ENCODE results near the gene COG5. TPM values are rescaled to one million over a fixed set of nuclear protein-coding genes. Genes with fewer than 3 reads are reported as not detected.

Gene COG5
- total RNA-seq, 1 donor from 2014 or later, result 44.7 TPM

- no peak for DNase-seq (ENCODE audit: extremely low spot score, unreplicated experiment)
- no peaks in the 10 kb centered on the region for H3K27me3 Mint-ChIP-seq (ENCODE audit: unreplicated experiment)
- H3K27ac Mint-ChIP-seq (ENCODE audit: unreplicated experiment), result no peak overlapping the region
- H3K9me3 Mint-ChIP-seq (ENCODE audit: unreplicated experiment), result no peaks in the 10 kb centered on the region
- H3K4me3 Mint-ChIP-seq (ENCODE audit: unreplicated experiment), result no peak overlapping the region
- TF ChIP-seq CTCF (IDR thresholded peaks at IDR 0.05), result no peak
- no peaks in the 10 kb centered on the region for H3K4me1 Mint-ChIP-seq (ENCODE audit: unreplicated experiment)
- peaks cover 14% of the 10 kb centered on the region for H3K36me3 Mint-ChIP-seq (ENCODE audit: unreplicated experiment)
Measured at GRCh38 chr7:107258737-107259136, 305.0 kb downstream of the COG5 start.

DNA sequence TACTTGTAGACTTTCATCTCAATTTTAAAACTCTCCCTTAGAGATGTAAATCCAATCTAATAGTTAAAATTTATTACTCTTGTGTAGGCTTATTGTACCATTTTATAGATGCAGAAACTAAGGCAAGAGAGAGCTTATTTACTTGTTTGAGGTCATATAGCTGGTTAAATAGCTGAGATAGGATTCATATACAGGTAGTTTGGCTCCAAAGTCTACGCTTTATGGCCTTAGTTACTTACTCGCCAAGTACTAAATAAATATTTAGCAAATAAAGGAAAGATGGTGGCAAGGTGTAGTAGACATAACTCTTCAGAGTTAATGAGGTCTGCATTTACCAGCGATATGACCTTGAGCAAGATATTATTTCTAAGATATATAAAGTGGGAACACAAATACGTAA, 308.1 kb downstream of the COG5 start:
- Mint-ChIP-seq H3K9me3 (ENCODE audit: unreplicated experiment) (no peaks in the 10 kb centered on the region), H3K27ac (ENCODE audit: unreplicated experiment) (no peak overlapping the region), H3K4me1 (ENCODE audit: unreplicated experiment) (no peaks in the 10 kb centered on the region), H3K27me3 (ENCODE audit: unreplicated experiment) (no peaks in the 10 kb centered on the region), H3K4me3 (ENCODE audit: unreplicated experiment) (no peak overlapping the region), H3K36me3 (ENCODE audit: unreplicated experiment) (peaks cover 3% of the 10 kb centered on the region)
- TF ChIP-seq CTCF (IDR thresholded peaks at IDR 0.05), result no peak
- no peak for DNase-seq (ENCODE audit: extremely low spot score, unreplicated experiment)

GRCh38 chr7:107254398-107254985, 309.2 kb downstream of the COG5 start:
- no peak overlapping the region for H3K27ac Mint-ChIP-seq (ENCODE audit: unreplicated experiment)
- DNase-seq (ENCODE audit: extremely low spot score, unreplicated experiment), result no peak
- H3K36me3 Mint-ChIP-seq (ENCODE audit: unreplicated experiment), result peaks cover 3% of the 10 kb centered on the region
- TF ChIP-seq CTCF (IDR thresholded peaks at IDR 0.05), result no peak
- H3K27me3 Mint-ChIP-seq (ENCODE audit: unreplicated experiment), result no peaks in the 10 kb centered on the region
- H3K4me1 Mint-ChIP-seq (ENCODE audit: unreplicated experiment), result no peaks in the 10 kb centered on the region
- no peaks in the 10 kb centered on the region for H3K9me3 Mint-ChIP-seq (ENCODE audit: unreplicated experiment)
- H3K4me3 Mint-ChIP-seq (ENCODE audit: unreplicated experiment), result no peak overlapping the region

DNA sequence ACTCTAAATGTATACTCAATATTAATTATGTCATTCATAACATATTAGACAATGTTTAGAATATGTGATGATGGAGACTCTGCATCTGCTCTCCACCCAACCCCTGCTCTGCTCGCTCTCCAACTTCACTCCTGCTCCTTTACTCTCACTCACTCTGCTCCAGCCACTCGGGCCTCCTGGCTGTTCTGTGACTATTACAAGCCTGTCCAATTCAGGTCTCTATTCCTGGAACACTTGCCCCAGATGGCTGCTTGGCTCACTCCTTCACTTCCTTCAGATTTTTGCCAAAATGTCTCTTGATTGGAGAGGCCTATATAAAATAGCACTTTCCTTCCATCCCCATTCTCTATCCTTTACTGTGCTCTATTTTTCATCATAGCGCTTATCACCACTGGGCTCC, 310.1 kb downstream of the COG5 start:
- no peak overlapping the region for H3K4me3 Mint-ChIP-seq (ENCODE audit: unreplicated experiment)
- H3K36me3 Mint-ChIP-seq (ENCODE audit: unreplicated experiment), result peaks cover 3% of the 10 kb centered on the region
- no peaks in the 10 kb centered on the region for H3K9me3 Mint-ChIP-seq (ENCODE audit: unreplicated experiment)
- no peak overlapping the region for H3K27ac Mint-ChIP-seq (ENCODE audit: unreplicated experiment)
- H3K4me1 Mint-ChIP-seq (ENCODE audit: unreplicated experiment), result peaks cover under 1% of the 10 kb centered on the region
- no peak for TF ChIP-seq CTCF (IDR thresholded peaks at IDR 0.05)
- H3K27me3 Mint-ChIP-seq (ENCODE audit: unreplicated experiment), result no peaks in the 10 kb centered on the region
- DNase-seq (ENCODE audit: extremely low spot score, unreplicated experiment), result no peak

DNA sequence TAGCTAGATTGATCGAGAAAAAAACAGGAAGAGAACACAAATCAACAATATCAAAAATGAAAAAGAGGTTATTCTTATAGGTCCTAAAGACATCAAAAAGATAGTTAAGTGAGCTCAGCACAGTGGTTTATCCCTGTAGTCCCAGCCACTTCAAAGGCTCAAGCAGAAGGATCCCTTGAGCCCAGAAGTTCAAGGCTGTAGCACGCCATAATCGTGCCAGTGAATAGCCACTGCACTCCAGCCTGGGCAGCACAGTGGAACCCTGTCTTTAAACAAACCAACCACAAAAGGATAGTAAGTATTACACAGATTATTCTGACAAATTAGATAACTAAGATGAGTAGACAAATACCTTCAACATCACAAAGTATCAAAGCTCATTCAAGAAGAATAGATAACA, 311.8 kb downstream of the COG5 start:
- Mint-ChIP-seq H3K9me3 (ENCODE audit: unreplicated experiment) (no peaks in the 10 kb centered on the region), H3K36me3 (ENCODE audit: unreplicated experiment) (peaks cover 9% of the 10 kb centered on the region), H3K4me3 (ENCODE audit: unreplicated experiment) (no peak overlapping the region), H3K27ac (ENCODE audit: unreplicated experiment) (no peak overlapping the region), H3K4me1 (ENCODE audit: unreplicated experiment) (peaks cover 10% of the 10 kb centered on the region), H3K27me3 (ENCODE audit: unreplicated experiment) (no peaks in the 10 kb centered on the region)
- no peak for DNase-seq (ENCODE audit: extremely low spot score, unreplicated experiment)
- TF ChIP-seq CTCF (IDR thresholded peaks at IDR 0.05), result no peak
